ENCODE data around the gene RCC1.
"Not testable (repeated sequence)": the region's sequence is repeated elsewhere in the genome, so short reads cannot be mapped to it uniquely, and the experiment has no call there.

Gene RCC1, protein sequence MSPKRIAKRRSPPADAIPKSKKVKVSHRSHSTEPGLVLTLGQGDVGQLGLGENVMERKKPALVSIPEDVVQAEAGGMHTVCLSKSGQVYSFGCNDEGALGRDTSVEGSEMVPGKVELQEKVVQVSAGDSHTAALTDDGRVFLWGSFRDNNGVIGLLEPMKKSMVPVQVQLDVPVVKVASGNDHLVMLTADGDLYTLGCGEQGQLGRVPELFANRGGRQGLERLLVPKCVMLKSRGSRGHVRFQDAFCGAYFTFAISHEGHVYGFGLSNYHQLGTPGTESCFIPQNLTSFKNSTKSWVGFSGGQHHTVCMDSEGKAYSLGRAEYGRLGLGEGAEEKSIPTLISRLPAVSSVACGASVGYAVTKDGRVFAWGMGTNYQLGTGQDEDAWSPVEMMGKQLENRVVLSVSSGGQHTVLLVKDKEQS

DNA sequence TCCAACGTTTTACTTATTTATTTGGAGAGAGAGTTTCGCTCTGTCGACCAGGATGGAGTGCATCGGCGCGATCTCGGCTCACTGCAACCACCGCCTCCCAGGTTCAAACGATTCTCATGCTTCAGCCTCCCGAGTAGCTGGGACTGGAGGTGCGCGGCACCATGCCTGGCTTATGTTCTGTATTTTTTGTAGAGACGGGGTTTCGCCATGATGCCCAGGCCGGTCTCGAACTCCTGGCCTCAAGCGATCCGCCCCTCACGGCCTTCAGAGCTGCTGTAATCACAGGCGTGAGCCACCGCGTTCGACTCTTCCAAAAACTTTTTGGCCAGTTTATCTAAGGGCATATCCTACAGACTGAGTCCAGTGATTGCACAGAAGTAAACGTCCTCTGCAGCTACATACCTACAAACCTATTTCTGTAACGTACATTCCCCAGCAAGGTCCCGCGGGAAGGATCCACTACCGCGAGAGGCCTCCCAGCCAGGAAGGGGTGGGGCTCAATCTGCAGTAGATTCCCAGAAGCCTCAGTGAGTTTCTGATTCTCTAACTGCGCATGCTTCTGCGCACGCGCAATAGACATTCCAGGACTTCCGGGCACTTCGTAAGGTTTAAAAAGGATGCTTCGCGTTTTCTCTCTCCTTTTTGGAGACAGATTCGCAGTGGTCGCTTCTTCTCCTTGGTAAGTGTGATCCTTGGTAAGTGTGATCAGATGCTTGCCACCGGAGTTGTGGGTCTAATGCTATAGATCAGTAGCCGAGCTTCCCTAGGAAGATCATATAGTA, at the start of gene RCC1:
Gene RCC1, plus strand, starts transcription at position 638 of the 782 bp plus-strand sequence. CDS start 23,824 bp downstream, outside the sequence.
- peak; percentile 96 for DNase-seq

DNA sequence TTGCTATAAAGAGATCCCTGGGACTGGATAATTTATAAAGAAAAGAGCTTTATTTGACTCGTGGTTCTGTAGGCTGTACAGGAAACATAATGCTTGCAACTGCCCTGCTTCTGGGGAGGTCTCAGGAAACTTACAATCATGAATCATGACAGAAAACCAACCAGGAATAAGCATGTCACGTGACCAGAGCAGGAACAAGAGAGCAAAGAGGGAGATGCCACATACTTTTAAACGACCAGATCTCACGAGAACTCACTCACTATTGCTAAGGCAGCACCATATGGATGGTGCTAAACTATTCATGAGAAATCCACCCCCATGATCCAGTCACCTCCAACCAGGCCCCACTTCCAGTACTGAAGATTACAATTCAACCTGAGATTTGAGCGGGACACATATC, 49.8 kb upstream of the RCC1 start:
- DNase-seq = peak; percentile 11

DNA sequence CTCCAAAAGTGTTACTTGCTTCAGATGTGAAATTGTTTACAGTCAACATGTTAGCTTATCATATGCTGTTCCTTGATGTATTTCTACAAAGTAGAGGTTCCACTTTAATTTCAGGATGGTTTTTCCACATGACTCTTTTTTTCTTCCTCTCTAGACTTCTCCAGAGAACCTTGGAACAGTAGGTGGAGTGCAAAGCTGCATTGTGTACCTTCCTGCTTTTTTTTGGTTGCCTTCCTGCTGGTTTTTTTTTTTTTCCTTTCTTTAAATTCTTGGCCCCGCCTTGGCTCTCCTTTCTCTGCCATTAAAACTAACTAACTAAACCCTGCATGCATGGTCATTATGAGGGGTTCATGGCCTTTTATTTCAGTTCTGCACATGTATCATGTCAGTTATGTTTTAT, 48.2 kb upstream of the RCC1 start:
- no peak for DNase-seq

DNA sequence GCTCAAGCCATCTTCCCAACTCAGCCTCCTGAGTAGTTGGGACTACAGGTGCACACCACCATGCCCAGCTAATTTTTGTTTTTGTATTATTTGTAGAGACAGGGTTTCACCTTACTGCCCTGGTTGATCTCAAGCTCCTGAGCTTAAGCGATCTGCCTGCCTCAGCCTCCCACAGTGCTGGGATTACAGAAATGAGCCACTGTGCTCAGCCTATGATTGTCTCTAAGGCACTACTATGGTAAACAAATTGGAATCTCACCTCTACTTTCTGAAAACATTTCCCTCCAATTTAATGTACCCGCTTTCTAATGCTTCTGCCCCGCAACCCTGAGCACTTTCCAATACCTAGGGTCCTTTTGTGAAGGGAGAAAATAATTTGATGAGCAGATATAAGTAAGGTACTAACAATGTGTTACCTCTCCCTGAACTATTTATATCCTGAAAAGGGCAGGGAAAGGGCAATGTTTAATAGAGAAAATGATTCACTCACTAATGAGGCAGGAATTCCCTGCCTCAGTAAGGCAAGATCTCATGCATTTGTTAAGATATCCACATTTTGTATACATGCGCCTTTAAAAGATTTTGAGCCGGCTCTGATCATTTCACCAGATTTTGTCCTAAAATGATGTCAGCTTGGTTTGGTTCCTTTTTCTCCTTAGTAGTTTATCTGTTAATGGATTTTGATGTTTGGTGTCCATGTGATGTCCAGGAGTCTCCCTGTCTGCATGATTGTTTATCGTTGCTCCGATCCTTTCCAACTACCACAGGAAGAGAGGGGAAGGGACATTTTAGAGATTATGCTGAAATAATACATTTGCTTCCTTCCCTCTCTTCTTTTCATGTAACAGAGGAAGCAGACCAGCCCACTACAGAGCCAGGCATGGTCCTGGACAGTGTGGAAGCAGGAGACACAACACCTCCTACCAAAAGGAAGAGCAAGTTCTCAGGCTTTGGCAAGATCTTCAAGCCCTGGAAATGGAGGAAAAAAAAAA, 47.3 kb upstream of the RCC1 start:
- DNase-seq = no peak

DNA sequence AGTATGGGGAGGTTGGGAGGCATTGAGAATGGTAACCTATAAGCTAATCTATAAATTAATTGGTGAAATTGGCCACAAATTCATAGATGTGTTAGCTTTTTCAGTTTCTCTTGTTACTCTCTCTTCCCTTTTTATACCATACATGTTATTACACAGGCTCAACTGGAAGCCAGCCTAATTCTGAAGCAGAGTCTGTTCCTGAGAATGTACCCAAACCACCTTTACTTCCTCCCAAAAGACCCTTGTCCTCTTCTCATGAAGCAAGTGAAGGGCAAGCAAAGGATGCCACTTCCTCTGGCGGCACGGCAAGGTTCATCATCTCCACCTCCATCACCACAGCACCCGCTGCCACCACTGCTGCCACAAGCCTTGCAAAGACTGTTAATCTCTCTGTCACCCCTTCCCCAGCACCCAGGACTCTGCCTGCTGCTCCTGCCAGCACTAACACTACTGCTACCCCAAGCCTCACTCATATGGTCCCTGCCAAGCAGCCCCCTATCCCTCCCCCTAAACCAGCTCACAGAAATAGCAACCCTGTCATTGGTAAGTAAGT, 39.5 kb upstream of the RCC1 start:
- no peak for DNase-seq

DNA sequence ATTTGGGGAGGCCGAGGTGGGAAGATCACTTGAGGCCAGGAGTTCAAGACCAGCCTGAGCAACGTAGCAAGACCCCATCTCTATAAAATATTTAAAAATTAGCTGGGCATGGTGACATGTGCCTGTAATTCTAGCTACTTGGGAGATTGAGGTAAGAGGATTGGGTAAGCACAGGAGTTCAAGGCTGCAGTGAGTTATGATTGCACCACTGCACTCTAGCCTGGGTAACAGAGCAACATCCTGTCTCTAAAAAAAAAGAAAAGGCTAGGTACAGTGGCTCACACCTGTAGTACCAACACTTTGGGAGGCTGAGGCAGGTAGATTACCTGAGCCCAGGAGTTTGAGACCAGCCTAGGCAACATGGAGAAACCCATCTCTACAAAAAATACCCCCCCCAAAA, 35.7 kb upstream of the RCC1 start:
- no peak for DNase-seq

DNA sequence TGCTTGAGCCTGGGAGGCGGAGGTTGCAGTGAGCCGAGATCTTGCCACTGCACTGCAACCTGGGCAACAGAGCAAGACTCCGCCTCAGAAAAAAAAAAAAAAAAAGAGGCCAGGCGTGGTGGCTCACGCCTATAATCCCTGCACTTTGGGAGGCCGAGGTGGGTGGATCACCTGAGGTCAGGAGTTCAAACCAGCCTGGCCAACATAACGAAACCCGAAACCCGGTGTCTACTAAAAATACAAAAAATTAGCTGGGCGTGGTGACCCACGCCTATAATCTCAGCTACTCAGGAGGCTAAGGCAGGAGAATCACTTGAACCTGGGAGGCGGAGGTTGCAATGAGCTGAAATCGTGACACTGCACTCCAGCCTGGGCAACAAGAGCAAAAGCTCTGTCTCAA, 26.3 kb upstream of the RCC1 start:
- not testable (repeated sequence) for DNase-seq

DNA sequence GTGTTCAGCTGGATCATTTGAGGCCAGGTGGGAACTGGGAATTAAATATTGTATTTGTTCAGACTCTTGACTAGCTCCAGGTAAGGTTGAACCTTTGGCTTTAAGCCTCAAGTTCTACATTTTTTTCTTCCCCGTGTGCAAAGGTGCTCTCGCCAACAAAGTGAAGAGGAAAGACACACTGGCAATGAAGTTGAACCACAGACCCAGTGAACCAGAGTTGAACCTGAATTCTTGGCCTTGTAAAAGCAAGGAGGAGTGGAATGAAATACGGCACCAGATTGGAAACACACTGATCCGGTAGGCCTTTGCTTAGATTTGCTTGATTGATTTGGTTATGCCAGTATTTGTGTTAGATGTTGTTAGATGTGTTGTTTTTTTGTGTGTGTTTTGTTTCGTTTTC, 25.5 kb upstream of the RCC1 start:
- DNase-seq = no peak

DNA sequence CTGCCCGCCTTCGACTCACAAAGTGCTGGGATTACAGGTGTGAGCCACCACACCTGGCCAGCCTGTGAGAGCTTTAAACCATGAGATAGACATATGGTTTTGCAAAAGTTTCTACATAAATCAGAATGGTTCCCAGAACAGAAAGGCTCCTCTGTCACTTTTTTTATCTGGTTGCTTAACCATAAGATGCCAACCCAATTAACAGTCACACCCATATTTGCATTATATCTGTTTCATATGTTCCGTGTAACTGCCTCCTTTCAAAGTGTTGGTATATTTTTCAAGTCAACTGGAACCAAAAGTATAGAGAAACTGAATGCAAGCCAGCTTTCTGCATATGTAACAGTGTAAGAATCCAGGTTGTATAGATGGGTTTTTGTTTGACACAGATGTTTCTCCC, 23.7 kb upstream of the RCC1 start:
- DNase-seq = no peak

DNA sequence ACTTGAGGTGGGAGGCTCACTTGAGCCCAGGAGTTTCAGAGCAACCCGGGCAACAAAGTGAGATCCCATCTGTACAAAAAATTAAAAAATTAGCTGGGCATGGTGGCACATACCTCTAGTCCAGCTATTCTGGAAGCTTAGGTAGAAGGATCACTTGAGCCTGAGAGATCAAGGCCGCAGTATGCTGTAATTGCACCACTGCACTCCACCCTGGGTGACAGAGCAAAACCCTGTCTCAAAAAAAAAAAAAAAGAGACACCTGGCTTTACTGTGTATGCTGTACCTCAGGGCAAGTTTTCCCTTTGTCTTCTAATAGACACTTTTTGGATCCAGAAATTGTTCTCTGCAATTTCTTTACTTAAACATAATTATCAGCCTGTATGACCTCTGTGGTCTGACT, 23.1 kb upstream of the RCC1 start:
- no peak for DNase-seq

DNA sequence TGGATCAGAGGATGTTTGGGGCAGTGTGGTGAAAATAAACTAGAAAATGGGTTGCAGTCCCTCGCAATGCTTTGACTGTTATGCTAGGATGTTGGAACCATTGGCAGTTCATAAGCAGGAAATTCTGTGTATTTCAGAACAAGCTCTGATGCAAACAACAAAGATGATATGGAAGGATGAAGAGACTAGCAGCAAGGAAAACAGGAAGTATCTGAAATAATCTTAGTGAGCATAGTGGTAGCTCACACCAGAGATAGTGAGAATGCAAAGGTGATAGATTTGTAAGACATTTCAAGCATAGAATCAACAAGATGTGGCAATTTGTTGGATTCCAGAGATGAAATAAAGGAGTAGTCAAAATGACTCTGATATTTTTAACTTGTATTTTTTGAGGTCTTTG, 11.1 kb upstream of the RCC1 start:
- DNase-seq = no peak

DNA sequence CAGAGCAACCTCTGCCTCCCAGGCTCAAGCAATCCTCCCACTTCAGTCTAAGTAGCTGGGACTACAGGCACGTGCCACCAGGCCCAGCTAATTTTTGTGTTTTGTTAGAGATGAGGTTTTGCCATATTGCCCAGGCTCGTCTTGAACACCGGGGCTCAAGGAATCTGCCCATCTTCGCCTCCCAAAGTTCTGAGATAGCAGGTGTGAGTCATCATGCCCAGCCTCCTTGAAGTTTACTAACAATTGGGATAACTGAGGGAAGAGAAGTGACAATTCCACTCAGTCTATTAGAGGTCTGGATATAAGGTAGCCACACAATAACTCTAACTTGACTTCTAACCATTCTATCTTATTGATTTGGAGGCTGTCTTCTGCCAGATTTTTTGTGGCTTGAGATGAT, 6.3 kb upstream of the RCC1 start:
- no peak for DNase-seq

DNA sequence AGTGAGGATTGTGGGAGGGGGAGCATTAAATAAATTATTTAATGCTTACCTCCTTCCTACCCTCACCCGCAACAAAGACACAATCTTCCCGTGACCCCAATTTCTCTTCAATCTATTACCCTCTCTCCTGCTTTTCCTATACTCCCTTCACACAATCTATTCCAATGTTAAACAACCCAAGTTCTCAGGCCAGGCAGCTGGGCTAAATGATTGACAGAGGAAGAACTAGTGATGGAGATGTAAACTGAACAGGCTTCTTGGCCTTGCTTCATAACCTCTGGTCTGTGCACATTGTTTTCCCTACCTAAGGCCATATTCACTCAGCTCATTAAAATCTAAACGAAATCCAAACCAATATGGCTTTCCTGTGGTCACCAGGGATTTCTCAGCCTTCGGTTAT, 3.9 kb upstream of the RCC1 start:
- DNase-seq = no peak

DNA sequence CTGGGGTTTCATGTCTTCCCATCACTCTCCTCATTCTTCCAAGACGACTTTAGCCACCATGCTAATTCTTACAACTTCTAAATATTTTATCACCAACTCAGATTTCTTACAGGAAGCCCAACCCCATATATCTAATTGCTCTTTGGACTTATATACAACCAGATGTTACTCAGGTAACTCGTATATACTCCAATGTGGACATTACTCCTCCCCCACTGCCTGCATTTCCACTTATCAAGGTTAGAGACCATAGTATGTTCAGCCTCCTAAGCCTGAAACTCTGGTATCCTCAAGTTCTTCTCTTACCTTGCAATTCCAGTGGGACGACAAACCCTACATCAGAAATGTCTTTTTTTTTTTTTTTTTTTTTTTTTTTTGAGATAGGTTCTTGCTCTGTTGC, 2.7 kb upstream of the RCC1 start:
- DNase-seq = no peak

DNA sequence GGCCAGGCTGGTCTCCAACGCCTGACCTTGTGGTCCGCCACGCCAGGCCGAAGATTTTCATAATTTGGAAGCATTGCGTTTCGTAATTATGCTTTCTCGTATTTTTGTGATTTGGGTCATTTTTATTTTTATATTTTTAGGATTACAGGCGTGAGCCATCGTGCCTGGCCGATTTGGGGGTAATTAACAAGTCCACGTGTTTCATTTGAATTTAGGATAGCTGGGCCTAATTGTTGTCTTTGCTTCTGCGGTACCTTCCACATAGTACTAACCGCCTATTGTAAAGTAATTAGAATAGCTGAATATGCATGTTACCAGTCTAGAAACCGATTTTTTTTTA, 1.0 kb downstream of the RCC1 start:
- DNase-seq = peak; percentile 48

DNA sequence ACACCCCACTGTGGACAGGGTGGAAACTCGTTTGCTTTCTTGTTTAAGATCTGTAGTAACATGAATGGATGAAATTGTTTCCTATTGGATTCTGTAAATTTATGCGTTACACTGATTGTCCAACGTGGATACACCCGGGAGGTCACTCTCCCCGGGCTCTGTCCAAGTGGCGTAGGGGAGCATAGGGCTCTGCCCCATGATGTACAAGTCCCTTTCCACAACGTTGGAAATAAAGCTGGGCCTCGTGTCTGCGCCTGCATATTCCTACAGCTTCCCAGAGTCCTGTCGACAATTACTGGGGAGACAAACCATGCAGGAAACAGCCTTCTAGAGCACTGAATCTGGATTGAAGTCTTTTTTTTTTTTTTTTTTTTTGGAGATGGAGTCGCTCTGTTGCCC, 1.4 kb downstream of the RCC1 start:
- DNase-seq = peak; percentile 52

DNA sequence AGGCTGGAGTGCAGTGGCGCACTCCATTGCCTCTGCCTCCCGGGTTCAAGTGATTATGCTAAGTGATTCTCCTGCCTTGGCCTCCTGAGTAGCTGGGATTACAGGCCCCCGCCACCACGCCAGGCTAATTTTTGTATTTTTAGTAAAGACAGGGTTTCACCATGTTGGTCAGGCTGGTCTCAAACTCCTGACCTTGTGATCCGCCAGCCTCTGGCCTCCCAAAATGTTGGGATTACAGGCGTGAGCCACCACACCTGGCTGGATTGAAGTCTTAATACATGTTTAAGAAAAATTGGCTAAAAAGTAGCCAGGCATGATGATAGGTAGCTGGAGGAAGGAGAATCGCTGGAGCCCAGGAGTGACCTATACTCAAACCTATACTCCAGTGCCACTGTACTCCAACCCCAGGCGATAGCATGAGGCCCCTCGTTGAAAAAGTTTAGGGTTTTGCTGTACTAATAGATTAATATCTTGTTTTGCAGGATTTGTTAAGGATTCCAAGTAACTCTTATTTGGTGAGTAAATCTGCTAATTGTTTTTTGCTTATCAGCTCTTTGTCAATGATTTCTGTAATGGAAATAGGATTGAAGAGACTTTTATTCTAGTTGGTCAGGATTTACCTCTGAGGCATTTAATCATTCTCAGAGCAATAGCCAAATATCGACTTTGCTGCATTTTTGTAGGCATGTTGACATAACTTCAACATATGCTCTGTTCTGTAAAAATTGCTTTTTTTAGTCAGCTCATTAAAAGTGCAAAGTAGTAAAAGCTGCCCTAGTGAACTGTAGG, 2.0 kb downstream of the RCC1 start:
- peak; percentile 46 for DNase-seq

DNA sequence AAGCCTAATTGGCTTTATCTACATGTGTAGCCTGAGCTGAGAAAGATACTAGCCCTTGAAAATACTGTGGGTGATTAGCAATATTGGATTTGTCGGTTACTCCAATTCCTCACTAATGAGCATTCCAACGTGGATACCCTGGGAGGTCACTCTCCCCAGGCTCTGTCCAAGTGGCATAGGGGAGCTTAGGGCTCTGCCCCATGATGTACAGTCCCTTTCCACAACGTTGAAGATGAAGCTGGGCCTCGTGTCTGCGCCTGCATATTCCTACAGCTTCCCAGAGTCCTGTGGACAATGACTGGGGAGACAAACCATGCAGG, 2.6 kb downstream of the RCC1 start:
- DNase-seq = peak; percentile 50

DNA sequence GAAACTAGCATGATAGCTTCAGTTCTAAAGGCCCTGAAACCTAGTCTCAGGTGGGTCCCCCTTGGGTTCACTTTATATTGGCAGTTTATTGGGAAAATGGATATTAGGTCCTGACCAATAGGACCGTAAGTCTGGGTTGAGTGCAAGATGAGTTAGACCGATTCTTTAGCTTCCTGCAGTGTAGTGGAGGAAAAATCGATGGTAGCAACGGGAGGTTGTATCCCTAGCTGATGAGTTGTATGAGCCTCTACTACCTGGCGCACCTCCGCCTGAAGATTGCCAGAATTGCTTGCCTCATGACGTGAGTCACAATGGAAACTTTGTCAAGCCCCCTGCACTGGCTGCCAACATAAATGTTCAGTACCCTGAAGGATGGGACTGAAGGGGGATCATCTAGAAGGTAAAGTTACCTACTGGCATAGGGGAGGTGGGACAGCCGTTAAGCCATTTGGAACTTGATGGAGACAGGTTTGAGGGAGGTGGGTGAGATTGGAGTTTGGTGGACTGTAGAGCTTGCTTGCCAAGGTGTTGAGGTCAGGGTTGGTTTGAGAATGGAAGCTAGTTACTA, 3.9 kb downstream of the RCC1 start:
- DNase-seq = peak; percentile 52

DNA sequence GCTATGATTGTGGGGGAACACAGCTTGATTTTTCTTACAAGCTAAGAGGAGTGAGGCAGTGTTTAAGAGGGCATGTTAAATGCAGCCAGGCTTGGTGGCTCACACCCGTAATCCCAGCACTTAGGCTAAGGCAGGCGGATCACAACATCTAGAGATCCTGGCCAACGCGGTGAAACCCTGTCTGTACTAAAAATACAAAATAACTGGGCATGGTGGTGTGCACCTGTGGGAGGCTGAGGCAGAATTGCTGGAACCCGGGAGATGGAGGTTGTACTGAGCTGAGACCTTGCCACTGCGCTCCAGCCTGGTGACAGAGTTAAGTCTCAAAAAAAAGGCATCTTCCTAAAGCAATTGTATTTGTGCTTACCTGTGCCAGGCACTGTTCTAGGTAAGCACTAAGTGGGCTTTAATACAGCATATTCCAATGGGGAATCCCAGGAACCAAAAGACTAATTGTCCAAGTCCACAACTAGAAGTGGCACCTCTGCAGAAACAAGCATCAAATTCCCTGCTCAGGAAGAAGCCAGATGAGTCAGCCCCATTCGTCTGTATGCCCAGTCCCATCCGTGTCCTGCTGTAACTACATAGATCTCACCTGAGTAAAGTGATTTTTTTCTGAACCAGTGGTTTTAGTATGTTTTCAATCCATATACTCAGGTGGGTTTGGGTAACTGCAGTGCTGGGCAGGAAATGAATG, 4.6 kb downstream of the RCC1 start:
- peak; percentile 49 for DNase-seq

DNA sequence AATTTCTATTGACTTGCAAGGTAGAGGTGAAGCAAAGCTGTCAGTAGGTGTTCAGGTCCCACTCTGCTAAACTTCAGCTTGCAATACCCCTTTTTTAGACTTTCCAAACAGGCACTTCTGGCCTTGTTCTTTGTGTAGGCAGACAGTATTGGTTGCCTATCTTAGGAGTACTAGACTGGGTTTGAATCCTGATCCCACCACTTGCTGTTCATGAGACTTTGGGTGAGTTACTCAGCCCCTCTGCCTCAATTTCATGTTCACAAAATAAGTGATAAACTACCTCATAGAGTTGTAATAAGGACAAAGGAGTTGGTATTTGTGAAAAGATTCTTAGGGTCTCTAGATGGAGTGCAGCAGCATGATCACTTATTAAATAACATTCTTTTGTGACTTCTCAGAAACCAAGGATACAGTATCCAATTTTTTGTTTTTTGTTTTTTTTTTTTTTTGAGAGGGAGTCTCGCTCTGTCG, 5.2 kb downstream of the RCC1 start:
- DNase-seq = peak; percentile 54

All from stimulated activated CD4-positive, alpha-beta T cell treated with anti-CD3 and anti-CD28 coated beads, Interleukin-15, amount 100 ng/mL, for 24 hours (primary cell).